CD14-positive monocyte (primary cell): ENCODE results near the gene GPC6. TPM values are rescaled to one million over a fixed set of nuclear protein-coding genes. Genes with fewer than 3 reads are reported as not detected.

ENCODE experiments used
- DNase-seq, 3 donors: peaks; one replicate each; pipeline ENCODE4 v3.0.0-alpha.2; 2011 to 2022
- H2AFZ ChIP-seq: 2 replicates; pipeline ENCODE4 v1.6.0; 2012; ENCODE audit warnings: mild to moderate bottlenecking, low read depth, low read length, inconsistent platforms; ENCODE audit not compliant: insufficient read depth, poor library complexity, severe bottlenecking
- H3K27ac ChIP-seq, 2 donors: 1 replicate in 1 of 2; 2 replicates in 1 of 2; pipeline ENCODE4 v1.5.1; 2012 to 2013; ENCODE audit warnings: low read length in 2 of 2, control low read depth in 1 of 2, inconsistent platforms in 1 of 2, low read depth in 1 of 2, mild to moderate bottlenecking in 1 of 2
- H3K27me3 ChIP-seq, 2 donors: one replicate each; pipeline versions ENCODE4 v1.6.0 to v1.6.1; 2011 to 2013; ENCODE audit warnings: low read length in 2 of 2; ENCODE audit not compliant: control insufficient read depth in 2 of 2, insufficient read depth in 2 of 2
- H3K36me3 ChIP-seq, 2 donors: replicated peaks in 1 of 2; 1 replicate in 1 of 2; 2 replicates in 1 of 2; pipeline versions ENCODE4 v1.5.1 to v1.6.1; 2012 to 2013; ENCODE audit warnings: low read length in 2 of 2, control low read depth in 1 of 2, inconsistent platforms in 1 of 2, mild to moderate bottlenecking in 1 of 2; ENCODE audit not compliant: insufficient read depth in 2 of 2, control insufficient read depth in 1 of 2
- H3K4me1 ChIP-seq, 2 donors: 1 replicate in 1 of 2; 2 replicates in 1 of 2; pipeline versions ENCODE4 v1.5.1 to v1.6.1; 2012 to 2013; ENCODE audit warnings: low read length in 2 of 2, control low read depth in 1 of 2, inconsistent platforms in 1 of 2, mild to moderate bottlenecking in 1 of 2, moderate library complexity in 1 of 2; ENCODE audit not compliant: insufficient read depth in 2 of 2, control insufficient read depth in 1 of 2
- H3K4me2 ChIP-seq: replicated peaks from 2 replicates; pipeline ENCODE3; 2012; ENCODE audit warnings: low read length, moderate library complexity, mild to moderate bottlenecking; ENCODE audit not compliant: poor library complexity, severe bottlenecking; ENCODE audit errors: extremely low read depth
- H3K4me3 ChIP-seq, 3 experiments: fragments of 200-600 bp in 1 of 3; sonication (generic) in 1 of 3; replicated peaks in 1 of 3; 1 replicate in 2 of 3; 2 replicates in 1 of 3; pipeline ENCODE4 v1.5.1; 2011 to 2013; ENCODE audit warnings: low read length in 3 of 3, mild to moderate bottlenecking in 3 of 3, control low read depth in 2 of 3, low read depth in 2 of 3, inconsistent platforms in 1 of 3, moderate library complexity in 1 of 3
- H3K79me2 ChIP-seq: 2 replicates; pipeline ENCODE4 v1.6.0; 2012; ENCODE audit warnings: mild to moderate bottlenecking, control low read depth, inconsistent platforms, low read length, moderate library complexity; ENCODE audit not compliant: insufficient read depth
- H3K9ac ChIP-seq: 2 replicates; pipeline ENCODE4 v1.6.0; 2017; ENCODE audit warnings: low read length, mild to moderate bottlenecking; ENCODE audit not compliant: insufficient read depth, poor library complexity, severe bottlenecking
- H3K9me3 ChIP-seq, 2 donors: replicated peaks in 1 of 2; 1 replicate in 1 of 2; 2 replicates in 1 of 2; pipeline versions ENCODE4 v1.5.1 to v1.6.1; 2012 to 2013; ENCODE audit warnings: low read length in 2 of 2, control low read depth in 1 of 2; ENCODE audit not compliant: control insufficient read depth in 1 of 2, insufficient read depth in 1 of 2
- H4K20me1 ChIP-seq: 2 replicates; pipeline ENCODE4 v1.6.0; 2012; ENCODE audit warnings: mild to moderate bottlenecking, low read length, control low read depth, moderate library complexity; ENCODE audit not compliant: insufficient read depth
- H3K27ac Mint-ChIP-seq, 7 donors: one replicate each; pipeline ENCODE4 v1.8.0; 2020; ENCODE audit warnings: mild to moderate bottlenecking in 7 of 7, mixed read lengths in 7 of 7, moderate library complexity in 6 of 7, inconsistent platforms in 2 of 7
- H3K27me3 Mint-ChIP-seq, 3 donors: one replicate each; pipeline ENCODE4 v1.8.0; 2021 to 2022; ENCODE audit warnings: low read depth in 3 of 3, mild to moderate bottlenecking in 3 of 3, mixed read lengths in 3 of 3, moderate library complexity in 3 of 3, inconsistent platforms in 1 of 3
- H3K36me3 Mint-ChIP-seq, 2 donors: one replicate each; pipeline ENCODE4 v1.8.0; 2020; ENCODE audit warnings: mixed read lengths in 2 of 2, inconsistent platforms in 1 of 2, mild to moderate bottlenecking in 1 of 2
- H3K4me1 Mint-ChIP-seq: one replicate; pipeline ENCODE4 v1.8.0; 2020; ENCODE audit warnings: mild to moderate bottlenecking, mixed read lengths
- H3K4me3 Mint-ChIP-seq, 2 donors: one replicate each; pipeline ENCODE4 v1.8.0; 2020; ENCODE audit warnings: mild to moderate bottlenecking in 2 of 2, mixed read lengths in 2 of 2, moderate library complexity in 1 of 2
- H3K9me3 Mint-ChIP-seq, 7 donors: one replicate each; pipeline ENCODE4 v1.8.0; 2020 to 2022; ENCODE audit warnings: mixed read lengths in 7 of 7, mild to moderate bottlenecking in 6 of 7, moderate library complexity in 6 of 7, inconsistent platforms in 2 of 7
- CTCF ChIP-seq: fragments of 200-600 bp; IDR thresholded peaks from one replicate; pipeline ENCODE4 v1.8.0; 2022; ENCODE audit warnings: antibody characterized with exemption, mild to moderate bottlenecking
- WGBS: methylation state at CpG from one replicate; pipeline ENCODE4 v1.1.5; 2013; ENCODE audit warnings: missing lambda C conversion rate; ENCODE audit not compliant: insufficient coverage; 5-methylcytosine and 5-hydroxymethylcytosine counted together
- intact Hi-C, 2 donors: fragments of 100-400 bp; cut with micrococcal nuclease; formaldehyde crosslinking; loops; one replicate each; pipeline versions ENCODE4 v1.15.0 to v1.15.1; 2023
- polyA plus RNA-seq, 3 donors: library from polyadenylated mRNA; depleted of rRNA in 1 of 3; unstranded in 2 of 3; stranded (reverse) in 1 of 3; fragments of 300-500 nt in 2 of 3; fragments of >200 nt in 1 of 3; fragmentation: Illumina TruSeq in 2 of 3; gene quantifications; 1 replicate in 2 of 3; 2 replicates in 1 of 3; pipeline ENCODE4 v1.2.3, GENCODE V29; 2012 to 2021

GPC6 gene
- polyA plus RNA-seq, 3 donors, result not detected

DNA sequence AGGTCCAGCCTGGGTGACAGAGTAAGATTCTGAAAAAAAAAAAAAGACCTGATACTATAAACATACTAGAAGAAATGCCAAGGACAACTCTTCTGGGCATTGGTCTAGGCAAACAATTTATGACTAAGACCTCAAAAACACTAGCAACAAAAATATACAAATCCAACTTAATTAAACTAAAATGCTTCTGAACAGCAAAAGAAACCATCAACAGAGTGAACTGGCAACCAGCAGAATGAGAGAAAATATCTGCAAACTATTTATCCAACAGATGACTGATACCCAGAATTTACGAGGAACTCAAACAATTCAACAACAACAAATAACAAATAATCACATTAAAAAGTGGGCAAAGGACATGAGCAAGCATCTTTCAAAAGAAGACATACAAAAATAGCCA lies 26.8 kb upstream of the GPC6 start:
- Histone ChIP-seq H4K20me1 (no peaks in the 10 kb centered on the region), H3K4me3 (no peak overlapping the region), H3K79me2 (no peaks in the 10 kb centered on the region), H2AFZ (no peak overlapping the region), H3K9me3 (peaks cover 5 to 10% of the 10 kb centered on the region in 2 donors), H3K36me3 (no peaks in the 10 kb centered on the region), H3K9ac (no peak overlapping the region), H3K4me2 (no peak overlapping the region), H3K4me1 (no peaks in the 10 kb centered on the region), H3K27me3 (no peaks in the 10 kb centered on the region), H3K27ac (no peak overlapping the region)
- Mint-ChIP-seq H3K4me1 (no peaks in the 10 kb centered on the region), H3K9me3 (peaks cover 0 to 12% (median 5%) of the 10 kb centered on the region in 7 donors), H3K4me3 (no peak overlapping the region), H3K27me3 (no peaks in the 10 kb centered on the region), H3K27ac (no peak overlapping the region), H3K36me3 (no peaks in the 10 kb centered on the region)
- intact Hi-C loops, result no loop called here
- DNase-seq, result no peak
- TF ChIP-seq CTCF, result no peak
- WGBS, result 77% methylated on average over 1 of the region's 1 CpG

GRCh38 chr13:93200626-93201025 lies 26.0 kb upstream of the GPC6 start:
- no peak overlapping the region for H3K27ac Mint-ChIP-seq
- no peak for TF ChIP-seq CTCF
- DNase-seq, result no peak
- H3K9me3 ChIP-seq, result peaks cover 0 to 10% of the 10 kb centered on the region in 2 donors
- H3K27ac ChIP-seq, result no peak overlapping the region
- no peak overlapping the region for H3K4me3 ChIP-seq
- peaks cover 0 to 12% (median 2%) of the 10 kb centered on the region in 7 donors for H3K9me3 Mint-ChIP-seq
- intact Hi-C loops, result no loop called here
- H3K4me3 Mint-ChIP-seq, result no peak overlapping the region
- H3K27me3 ChIP-seq, result no peaks in the 10 kb centered on the region
- H3K4me1 ChIP-seq, result no peaks in the 10 kb centered on the region
- H3K27me3 Mint-ChIP-seq, result no peaks in the 10 kb centered on the region
- no peaks in the 10 kb centered on the region for H3K79me2 ChIP-seq
- H3K4me1 Mint-ChIP-seq, result no peaks in the 10 kb centered on the region
- H3K4me2 ChIP-seq, result no peak overlapping the region
- no peak overlapping the region for H2AFZ ChIP-seq
- no peak overlapping the region for H3K9ac ChIP-seq
- no peaks in the 10 kb centered on the region for H4K20me1 ChIP-seq
- H3K36me3 Mint-ChIP-seq, result no peaks in the 10 kb centered on the region
- H3K36me3 ChIP-seq, result no peaks in the 10 kb centered on the region
